AG09309 (cell line): ENCODE results near the gene SEC22C.

Experiments used
- DNase-seq: peaks from one replicate; pipeline ENCODE4 v3.0.0-alpha.2; 2010; ENCODE audit warnings: low read depth
- H3K4me3 ChIP-seq: 2 replicates; pipeline ENCODE4 v1.5.1; 2011; ENCODE audit warnings: mild to moderate bottlenecking, low read depth, low read length, moderate library complexity; ENCODE audit not compliant: control insufficient read depth
- CTCF ChIP-seq: IDR thresholded peaks from 2 replicates; pipeline ENCODE4 v1.5.1; 2011; ENCODE audit warnings: mild to moderate bottlenecking, low read depth, low read length, inconsistent platforms; ENCODE audit not compliant: insufficient read depth, control insufficient read depth; ENCODE audit errors: missing control alignments

Gene SEC22C

GRCh38 chr3:42546691-42547213, 35.0 kb downstream of the SEC22C start:
- no peak for DNase-seq
- no peak overlapping the region for H3K4me3 ChIP-seq

GRCh38 chr3:42545284-42545900, 36.4 kb downstream of the SEC22C start:
- no peak for TF ChIP-seq CTCF
- no peak for DNase-seq

More at GRCh38 chr3:42546691-42547213, 35.0 kb downstream of the SEC22C start:
- TF ChIP-seq CTCF: no peak

GRCh38 chr3:42544492-42545283, 37.1 kb downstream of the SEC22C start:
- H3K4me3 ChIP-seq: no peak overlapping the region
- DNase-seq: no peak
- peak; percentile 6 for TF ChIP-seq CTCF

More at GRCh38 chr3:42545284-42545900, 36.4 kb downstream of the SEC22C start:
- H3K4me3 ChIP-seq: no peak overlapping the region

GRCh38 chr3:42541079-42541478, 40.7 kb downstream of the SEC22C start:
- H3K4me3 ChIP-seq: no peak overlapping the region
- TF ChIP-seq CTCF: no peak
- no peak for DNase-seq

- no peak for DNase-seq
- peak; percentile 69 for TF ChIP-seq CTCF
Observed at GRCh38 chr3:42539871-42540714, 41.7 kb downstream of the SEC22C start.

GRCh38 chr3:42537350-42537749, 44.4 kb downstream of the SEC22C start:
- TF ChIP-seq CTCF: no peak
- DNase-seq: no peak
- no peak overlapping the region for H3K4me3 ChIP-seq

More at GRCh38 chr3:42539871-42540714, 41.7 kb downstream of the SEC22C start:
- H3K4me3 ChIP-seq: no peak overlapping the region
